GM19467 (cell line): ENCODE data around the gene IL18R1.

ENCODE experiments used
- ATAC-seq: cut with Tn5 transposase; IDR thresholded peaks from one replicate; pipeline ENCODE4 v1.9.1; 2021; ENCODE audit warnings: mild to moderate bottlenecking, moderate library complexity; ENCODE audit not compliant: unreplicated experiment

IL18R1 gene

DNA sequence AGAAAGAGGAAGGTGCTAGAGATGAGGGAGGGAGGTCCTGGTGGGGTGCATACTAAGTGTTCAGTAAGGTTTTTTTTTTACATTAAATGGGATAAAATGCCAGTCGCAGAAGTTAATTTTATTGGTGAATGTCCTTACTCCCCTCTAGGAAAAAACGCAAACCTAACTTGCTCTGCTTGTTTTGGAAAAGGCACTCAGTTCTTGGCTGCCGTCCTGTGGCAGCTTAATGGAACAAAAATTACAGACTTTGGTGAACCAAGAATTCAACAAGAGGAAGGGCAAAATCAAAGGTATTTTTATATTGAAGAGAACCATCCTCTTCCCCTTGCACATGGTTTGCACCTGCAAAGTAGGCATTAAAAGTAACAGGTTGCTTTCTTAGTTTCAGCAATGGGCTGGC, 12.7 kb upstream of the IL18R1 start:
- no peak for ATAC-seq

DNA sequence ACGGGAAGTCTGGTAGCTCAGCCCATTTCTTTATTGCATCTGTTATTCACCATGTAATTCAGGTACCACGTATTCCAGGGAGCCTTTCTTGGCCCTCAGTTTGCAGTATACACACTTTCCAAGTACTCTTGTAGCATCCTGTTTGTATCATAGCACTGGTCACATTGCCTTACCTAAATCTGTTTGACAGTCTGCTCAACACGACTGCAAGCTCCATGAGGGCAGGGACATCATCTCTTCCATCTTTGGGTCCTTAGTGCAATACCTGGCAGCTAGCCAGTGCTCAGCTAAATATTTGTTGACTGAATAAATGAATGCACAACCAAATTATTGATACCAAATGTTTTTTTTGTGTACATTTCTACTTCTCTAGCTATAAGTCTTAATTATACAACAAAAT, 11.2 kb upstream of the IL18R1 start:
- ATAC-seq = no peak

DNA sequence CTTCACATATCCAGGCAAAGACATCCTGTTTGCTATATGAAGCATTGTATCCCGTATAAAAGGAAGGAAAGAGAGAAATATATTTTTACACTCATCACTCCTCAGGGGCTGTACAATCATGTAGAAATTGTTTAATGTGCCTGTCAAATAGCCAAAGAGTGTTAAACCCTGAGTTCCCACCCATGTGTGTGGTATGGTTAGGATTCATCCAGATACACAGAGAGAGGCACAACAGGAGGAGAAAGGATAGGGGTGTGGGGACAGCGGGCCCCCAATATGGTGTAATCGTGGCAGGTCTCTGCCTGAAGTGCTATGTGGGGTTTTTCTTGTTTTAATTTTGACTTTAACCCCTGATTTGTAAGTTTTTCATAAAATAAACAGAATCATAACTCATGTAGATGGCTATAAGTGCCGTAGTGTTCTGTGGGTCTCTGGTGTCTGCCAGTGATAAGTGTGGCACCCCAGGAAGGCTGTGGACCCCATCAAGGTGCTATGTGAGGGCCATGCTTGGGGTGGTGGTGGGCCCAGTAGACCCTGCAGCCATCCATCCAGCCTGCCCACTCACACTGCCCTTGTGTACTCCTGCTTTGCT, 10.2 kb upstream of the IL18R1 start:
- ATAC-seq = no peak

DNA sequence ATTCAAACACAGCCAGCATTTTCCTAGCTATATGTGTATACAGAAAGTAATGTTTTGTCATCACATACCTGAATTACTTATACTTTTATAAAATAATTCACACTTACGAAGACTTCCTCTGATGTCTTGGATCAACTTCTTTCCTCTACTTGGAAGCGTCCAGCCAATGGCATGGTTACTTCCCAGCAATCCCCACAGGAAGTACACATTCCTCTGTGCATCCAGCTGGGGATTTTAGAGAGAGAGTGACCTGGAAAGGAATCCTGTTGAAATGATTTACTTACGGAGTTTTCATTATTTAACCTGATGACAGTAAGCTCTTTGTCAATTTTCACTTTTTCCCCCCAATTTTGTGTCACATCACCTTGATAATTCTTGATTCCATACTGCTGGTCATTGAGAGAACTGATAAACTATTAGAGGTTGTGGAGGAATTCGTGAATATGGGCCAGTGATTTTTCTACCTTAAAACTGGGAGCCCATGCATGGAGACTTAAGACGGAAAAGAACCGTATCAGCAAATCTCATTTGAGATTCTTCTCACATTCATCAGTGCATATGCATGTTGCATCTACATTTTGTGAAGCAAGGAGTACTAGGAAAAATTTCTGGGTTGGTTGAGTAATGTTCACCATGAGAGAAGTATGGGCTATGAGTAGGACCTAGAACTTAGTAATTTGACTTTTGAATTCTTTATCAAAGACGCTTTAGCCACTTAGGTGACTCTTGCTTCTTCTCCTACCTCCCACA, 9.0 kb upstream of the IL18R1 start:
- no peak for ATAC-seq

DNA sequence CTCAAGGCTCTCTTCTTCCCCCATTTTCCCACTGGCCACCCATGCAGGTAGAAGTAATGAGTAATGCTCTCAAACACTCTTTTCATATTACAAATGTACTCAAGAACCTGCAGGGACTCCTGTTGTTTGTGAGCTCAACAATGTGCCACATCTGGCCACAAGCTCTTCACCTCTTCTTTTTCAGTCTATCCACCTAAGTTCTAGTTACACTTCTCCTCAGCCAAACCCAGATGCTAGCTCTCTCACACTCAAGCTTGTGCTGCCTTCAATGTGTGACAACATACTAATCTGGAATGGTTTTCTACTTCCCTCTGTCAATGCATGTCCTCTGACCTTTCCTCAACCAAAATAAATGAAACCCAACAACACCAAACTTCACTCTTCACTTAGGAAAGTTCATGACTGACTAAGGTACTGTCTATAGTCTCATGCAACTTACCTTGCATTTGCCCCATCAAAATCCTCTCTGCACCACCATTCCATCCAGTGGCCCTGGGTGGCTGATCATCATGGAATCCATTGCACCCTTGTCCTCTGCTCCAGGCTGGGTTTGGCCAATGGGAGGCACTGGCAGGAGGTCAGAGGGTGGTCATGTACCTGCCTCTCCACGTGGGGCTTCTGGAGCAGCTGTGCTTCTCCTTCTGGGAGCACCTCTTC, 5.3 kb upstream of the IL18R1 start:
- ATAC-seq = no peak

DNA sequence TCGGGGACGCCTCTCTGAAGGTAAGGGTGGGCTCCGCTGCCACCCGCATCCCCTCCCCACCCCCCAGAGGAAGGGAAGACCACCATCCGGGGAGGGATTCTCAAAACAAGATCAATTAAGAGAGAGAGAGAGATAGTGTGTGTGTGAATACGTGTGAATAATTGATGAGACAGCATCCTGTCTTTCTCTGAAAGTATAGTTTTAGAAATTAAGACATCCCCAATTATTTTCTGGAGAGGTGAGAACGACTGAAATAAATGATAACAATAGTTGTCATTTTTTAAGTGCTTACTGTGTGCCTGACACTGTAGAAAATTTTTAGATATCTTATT, 751 bp downstream of the IL18R1 start:
- peak; percentile 2 for ATAC-seq

DNA sequence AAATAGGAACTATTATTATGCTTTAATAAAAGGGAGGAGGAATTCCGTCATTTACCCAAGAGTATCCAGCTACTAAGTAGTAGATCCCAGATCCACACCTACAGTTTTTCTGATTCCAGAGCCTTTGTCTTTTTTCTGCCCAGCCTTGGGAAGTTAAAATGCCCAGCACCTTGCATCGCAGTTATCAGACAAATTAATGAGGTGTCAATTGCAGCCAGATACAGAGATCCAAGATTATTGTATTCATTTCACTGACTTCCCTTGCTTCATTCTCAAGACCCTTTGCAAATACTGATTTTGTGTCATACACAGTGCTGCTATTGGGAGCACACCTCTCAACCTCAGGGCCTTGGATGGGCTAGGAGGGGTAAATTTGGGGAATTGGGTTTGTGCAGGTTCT, 1.1 kb downstream of the IL18R1 start:
- ATAC-seq = no peak

DNA sequence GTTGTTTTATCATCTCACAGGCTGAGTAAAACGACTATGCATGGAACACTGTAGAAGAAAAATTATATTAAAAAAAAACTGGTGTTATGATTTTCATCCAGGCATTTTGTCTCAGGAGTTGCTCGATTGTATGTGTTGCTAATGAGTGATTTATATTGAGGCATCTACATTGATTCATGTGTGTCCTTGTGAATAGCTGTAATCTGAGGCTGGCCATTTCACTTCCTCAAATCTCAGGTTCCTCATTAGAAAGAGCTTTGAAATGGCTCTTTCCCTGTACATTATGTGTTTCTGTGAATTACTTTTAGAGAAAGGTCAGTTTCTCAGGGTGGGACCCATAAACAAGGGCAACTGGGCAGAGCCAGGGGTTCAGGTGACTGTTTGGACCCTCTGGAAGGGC, 2.3 kb downstream of the IL18R1 start:
- ATAC-seq = no peak

DNA sequence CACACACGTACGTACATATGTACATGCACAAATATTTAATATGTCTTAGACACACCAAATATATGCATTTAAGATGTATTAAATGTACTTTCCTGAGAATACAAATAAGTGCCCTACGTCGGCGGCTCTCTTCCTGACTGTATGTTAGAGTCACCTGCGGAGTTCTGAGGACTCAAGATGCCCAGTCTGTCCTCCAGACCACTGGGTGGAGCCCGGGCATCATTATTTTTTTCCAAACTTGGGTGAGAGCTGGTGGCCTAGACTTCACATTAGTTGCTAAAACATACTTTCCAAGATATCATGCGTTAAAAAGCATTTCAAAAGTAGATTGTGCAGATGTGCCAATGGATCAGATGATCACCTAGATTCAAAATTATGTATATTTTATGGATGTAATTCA, 2.9 kb downstream of the IL18R1 start:
- no peak for ATAC-seq

DNA sequence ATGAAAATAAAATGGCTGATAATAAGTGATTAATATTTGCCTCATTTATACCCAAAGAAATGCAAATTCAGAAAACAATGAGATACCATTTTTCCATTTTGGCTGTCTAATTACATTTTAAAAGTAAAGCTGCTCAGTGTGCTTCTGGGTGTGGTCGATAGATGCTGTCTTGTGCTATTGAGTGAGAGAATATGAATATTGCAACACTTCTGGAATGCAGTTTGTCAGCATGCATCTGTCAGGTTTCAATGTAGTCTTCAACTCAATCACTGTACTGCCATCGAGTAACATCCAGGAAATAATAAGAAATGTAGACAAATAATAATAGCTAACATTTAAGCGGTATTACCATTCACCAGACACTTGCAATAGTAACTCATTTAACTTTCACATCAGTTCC, 3.9 kb downstream of the IL18R1 start:
- ATAC-seq = no peak

DNA sequence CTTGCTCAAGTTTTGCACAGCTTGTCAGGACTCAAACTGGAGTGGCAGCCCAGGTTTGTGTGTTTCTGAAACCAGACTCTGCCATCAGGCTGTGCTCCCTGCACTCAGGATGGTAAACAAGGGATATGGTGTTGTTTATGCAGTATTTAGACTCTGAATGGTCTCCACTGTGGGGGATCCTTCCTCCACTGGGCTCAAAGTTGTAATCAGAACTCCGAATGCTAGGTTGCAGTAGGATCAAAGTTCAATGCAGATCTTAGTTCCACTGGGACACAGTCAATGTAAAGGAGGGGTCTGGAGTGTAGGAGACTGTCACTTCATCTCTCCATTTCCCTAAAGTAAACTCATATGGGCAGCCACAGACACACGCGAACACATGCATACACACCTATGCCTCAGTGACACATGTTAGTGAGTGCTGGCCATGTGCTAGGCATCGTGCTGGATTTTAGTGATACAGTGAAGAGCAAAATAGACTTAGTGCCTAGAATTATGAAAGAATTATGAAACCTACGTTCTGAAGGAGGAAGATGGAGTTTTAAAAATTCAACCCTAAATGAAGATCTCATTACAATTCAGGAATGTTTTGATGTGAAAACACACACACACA, 6.1 kb downstream of the IL18R1 start:
- no peak for ATAC-seq

DNA sequence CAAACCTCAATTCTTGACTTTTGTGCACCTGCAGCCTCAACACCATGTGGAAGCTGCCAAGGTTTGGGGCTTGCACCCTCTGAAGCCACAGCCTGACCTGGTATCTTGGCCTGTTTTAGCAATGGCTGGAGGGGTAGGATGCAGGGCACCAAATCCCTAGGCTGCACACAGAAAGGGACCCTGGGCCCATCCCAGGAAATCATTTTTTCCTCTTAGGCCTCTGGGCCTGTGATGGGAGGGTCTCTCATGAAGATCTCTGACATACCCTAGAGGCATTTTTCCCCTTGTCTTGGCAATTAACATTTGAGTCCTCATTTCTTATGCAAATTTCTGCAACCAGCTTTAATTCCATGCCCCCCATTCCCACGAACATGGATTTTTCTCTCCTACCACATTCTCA, 10.2 kb downstream of the IL18R1 start:
- ATAC-seq = no peak

DNA sequence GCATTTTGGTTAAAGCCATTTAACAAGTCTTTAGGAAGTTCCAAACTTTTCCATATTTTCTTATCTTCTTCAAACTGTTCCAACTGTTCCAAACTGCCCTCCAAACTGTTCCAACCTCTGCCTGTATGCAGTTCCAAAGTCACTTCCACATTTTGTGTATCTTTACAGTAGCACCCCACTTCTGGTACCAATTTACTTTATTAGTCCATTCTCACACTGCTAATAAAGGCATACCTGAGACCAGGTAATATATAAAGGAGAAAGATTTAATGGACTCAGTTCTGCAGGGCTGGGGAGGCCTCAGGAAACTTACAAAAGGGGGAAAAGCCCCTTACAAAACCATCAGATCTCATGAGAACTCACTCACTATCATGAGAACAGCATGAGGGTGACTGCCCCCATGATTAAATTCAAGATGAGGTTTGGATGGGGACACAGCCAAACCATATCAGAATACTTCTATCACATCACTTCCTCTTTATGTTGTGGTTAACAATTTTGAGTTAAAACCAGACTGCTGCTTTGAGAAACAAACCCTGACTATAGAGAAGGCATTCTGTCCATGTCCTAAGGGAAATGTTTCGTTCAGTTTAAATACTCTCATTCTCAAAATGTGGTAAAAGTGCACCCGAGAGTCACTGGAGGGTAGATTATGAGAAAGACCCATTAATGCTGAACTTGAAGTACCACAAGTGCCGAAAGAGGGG, 11.0 kb downstream of the IL18R1 start:
- ATAC-seq = peak; percentile 66

DNA sequence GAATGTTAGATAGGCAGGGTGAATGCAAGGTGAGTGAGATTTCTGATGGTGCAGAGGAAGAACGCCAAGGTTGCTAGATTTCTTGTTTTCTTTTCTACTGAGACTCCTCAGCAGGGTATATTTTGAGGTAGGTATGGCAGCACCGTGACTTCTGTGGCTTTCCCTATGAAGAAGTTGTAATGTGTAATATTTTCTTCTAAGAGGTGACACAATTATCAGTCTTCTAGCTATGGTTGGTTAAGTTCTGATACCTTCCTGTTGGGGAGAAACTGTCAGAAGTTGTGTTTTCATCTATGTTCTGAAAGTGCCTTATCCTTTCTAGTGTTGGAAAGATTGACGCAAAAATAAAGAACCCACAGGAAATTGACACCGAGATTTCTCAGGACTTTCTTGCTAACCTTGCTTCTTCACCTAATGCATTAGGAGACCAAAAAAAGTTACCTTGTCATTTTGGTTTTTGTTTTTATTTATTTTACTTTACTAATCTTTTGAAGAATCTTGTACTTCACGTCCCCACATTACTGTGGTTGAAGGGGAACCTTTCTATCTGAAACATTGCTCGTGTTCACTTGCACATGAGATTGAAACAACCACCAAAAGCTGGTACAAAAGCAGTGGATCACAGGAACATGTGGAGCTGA, 11.9 kb downstream of the IL18R1 start:
- peak; percentile 58 for ATAC-seq

DNA sequence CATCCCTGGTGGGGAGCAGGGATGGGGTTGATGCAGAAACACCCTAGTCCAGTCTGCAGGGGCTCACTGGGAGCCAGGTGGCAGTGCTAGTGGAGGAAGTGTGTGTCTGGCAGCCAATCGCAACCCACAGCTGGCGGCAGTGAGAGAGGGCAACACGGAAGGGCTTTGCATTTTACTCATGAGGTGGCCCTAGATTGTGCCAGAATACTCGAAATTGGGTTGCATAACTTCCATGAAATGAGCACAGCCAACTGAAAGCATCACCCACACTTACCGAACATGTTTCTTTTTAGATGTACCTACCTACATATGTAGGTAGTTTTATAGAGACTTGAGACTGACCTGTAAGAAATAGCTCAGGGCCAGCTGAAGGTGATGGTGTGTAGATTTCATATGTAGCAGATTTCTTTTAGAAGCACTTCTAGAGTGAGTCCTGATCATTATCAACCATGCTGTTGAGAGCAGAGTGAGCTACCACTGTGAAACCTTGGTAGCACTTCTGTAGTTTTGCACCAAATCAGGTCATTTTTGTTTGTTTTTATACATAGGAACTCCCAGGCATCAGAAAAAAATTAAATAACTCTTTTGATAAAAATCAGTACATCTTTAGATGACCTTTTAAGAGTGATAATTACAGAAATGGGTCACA, 13.0 kb downstream of the IL18R1 start:
- no peak for ATAC-seq

DNA sequence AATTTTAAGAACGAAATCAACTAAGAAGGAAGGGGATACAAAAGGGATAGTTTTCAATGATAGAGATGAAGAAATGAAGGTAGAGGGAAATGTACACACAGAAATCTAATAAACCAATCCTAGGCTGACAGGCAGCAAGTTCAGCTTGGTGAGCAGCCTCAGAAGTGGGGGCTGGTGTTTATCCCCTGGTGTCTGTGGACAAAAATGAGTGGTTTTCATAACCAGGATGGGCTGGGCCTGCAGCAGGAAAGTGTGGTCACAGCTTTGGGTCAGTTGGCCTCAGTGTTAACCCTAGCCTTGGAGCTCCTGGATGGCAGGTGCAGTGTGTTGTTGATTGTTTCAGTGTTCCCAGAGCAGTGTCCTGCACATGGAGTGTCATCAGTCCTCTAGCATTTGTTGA, 14.3 kb downstream of the IL18R1 start:
- no peak for ATAC-seq

DNA sequence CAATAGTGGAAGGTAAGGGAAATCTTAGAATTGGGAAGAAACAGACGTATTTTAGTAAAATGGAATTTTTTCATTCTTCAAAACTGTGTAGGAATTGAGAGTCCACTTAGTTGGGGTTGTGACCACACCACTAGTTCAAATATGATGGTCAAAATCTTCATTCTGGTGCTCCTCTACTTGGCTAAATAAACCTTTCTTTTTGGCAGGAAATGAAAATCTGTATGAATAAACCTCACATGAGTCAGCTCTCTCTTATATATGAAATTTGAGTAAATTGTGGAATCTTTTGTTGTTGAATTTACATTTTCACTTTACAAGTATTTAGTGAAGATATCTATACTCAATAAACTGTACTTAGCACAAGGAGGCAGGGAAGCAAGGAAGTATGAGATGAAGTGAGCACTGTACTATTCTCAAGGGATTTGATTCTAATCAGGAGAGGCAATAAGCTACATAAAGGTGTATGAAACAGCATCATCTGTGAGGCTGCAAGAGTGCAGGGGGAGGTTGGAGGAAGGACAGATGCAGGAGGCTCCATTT, 20.5 kb downstream of the IL18R1 start:
- ATAC-seq = no peak

DNA sequence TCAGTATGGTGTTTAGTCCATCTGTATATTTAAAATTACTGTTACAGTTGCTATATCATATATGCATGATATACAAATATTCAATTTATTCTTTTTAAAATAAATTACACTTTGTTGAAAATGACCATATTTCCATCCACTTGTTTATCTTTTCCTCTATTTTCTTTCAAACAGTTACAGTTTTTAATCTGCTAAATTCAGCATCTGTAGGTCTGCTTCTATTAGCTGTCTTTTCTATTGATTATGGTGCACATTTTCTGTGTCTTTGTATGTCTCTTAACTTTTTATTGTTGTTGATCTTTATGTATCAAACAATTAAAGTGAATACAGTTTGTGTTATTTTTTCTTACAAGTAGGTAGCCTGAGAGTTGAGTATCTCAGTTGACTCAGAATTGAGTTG, 28.1 kb downstream of the IL18R1 start:
- ATAC-seq = no peak

DNA sequence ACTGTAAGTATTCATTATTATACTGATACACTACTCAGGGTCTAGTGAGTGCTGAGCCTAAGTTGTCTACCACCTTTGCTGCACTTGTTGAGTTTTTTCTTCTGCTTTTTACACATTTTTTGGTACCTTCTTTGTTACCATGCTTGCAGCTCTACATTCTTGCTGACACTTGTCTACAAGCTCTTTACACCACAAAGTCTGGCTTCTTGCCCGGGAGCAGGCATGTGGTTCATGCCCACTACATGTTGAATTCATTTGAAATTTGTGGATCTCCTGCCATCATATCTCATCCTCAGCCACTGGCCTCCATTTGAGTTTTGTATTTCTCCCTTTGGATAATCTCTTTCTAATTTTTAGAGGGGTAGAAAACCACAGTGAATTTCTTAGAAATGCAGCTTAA, 29.9 kb downstream of the IL18R1 start:
- no peak for ATAC-seq

DNA sequence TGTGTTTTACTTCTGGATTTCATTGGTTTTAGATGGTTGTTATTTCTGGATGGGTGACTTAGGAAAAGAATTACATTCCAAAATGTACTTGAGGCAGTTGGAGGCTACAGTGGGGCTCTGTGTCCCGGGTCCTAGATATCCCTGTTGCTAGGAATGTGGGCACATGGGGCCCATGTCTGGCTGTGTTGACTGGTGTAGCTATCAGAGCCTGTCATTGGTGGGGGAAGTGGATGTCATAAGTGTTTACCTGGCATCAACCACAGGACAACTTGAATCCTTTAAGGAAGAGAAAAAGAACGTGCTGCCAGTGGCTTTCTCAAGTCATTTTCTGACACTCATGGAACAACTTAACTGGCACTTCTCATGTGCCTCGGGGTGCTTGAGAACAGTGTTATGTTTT, 30.4 kb downstream of the IL18R1 start:
- ATAC-seq = no peak
